Nucleus accumbens (tissue), 56 donors: Measurements from ENCODE around the gene COLEC11.
"Not testable (repeated sequence)": the region's sequence is repeated elsewhere in the genome, so short reads cannot be mapped to it uniquely, and the experiment has no call there.

Experiments used
- DNase-seq, 56 donors: peaks; one replicate each; lab custom pipeline; 2025; lab: John Stamatoyannopoulos, UW

COLEC11 gene

GRCh38 chr2:3635171-3635974 is 40.5 kb downstream of the COLEC11 start:
- DNase-seq: no peak

DNA sequence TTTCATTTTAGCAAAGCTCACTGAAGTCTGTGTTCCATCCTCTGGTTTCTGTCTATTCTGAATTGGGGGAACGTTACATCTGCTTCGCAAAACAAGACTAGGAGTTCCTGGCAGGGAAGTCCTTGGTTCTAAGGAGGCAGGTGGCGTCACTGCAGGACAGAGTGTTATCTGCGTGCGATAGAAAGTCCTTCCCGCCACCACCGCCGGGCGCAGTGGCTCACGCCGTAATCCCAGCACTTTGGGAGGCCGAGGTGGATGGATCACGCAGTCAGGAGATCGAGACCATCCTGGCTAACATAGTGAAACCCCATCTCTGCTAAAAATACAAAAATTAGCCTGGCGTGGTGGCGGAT is 41.0 kb downstream of the COLEC11 start:
- DNase-seq: not testable (repeated sequence)

- DNase-seq: no peak
These were observed 41.8 kb downstream of the COLEC11 start for GRCh38 chr2:3636586-3637310.

GRCh38 chr2:3637311-3637675 is 42.4 kb downstream of the COLEC11 start:
- DNase-seq: no peak

- no peak for DNase-seq
These were observed 43.0 kb downstream of the COLEC11 start for GRCh38 chr2:3637692-3638455.

DNA sequence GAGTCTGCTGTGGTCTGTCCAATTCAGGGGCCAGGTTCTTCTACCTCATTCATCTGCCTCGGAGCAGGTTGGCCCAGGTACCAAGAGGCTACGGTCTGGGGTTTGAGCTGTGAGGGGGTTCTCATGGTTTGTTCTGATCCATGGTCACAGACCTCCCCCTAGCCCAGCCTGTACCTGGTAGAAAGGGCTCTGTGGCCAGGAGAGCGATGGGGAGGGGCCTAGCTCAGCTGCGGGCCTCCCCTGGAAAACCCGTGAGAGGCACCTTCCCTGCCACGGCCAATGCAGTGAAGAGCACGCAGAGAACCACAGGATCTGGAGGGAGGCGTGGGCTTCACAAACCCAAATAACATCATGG is 43.5 kb downstream of the COLEC11 start:
- no peak for DNase-seq

GRCh38 chr2:3639015-3639630 is 44.2 kb downstream of the COLEC11 start:
- no peak for DNase-seq

- no peak for DNase-seq
These were observed 44.7 kb downstream of the COLEC11 start for GRCh38 chr2:3639653-3640052.

- DNase-seq: no peak
These were observed 46.3 kb downstream of the COLEC11 start for GRCh38 chr2:3641181-3641580.

GRCh38 chr2:3641841-3642421 is 47.0 kb downstream of the COLEC11 start:
- no peak for DNase-seq

DNA sequence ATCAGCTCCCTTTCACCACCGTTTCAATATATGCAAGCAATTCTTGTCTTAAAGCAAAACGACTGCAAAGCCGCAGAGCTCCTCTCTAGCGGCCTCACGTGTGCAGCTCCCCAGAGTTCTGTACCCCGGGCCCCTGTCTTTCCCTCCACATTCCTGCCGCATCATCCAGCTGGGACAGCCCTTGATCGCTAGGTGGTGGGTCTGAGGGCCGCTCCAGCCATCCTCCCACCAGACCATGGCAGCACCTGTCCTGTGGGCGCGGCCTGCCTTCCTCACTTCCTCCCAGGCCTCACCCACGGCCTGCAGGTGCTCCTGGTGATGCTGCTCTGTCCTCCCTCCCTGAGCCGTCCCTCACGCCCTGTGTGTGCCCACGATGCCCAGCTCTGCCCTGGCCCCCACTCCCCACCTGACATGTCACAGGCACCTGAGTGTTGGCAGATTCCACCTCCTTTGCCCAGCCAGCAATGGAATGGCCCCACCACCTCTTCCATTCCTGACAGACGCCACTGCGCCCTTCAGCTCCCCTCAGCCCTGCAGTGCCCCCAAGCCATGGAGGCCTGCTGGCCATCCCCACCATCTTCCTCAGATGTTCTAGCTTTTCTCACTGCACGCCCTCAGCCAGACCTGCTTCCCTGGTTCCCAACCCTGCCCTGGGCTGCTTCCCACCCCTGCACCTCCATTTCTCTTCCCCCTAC is 47.8 kb downstream of the COLEC11 start:
- DNase-seq: no peak

DNA sequence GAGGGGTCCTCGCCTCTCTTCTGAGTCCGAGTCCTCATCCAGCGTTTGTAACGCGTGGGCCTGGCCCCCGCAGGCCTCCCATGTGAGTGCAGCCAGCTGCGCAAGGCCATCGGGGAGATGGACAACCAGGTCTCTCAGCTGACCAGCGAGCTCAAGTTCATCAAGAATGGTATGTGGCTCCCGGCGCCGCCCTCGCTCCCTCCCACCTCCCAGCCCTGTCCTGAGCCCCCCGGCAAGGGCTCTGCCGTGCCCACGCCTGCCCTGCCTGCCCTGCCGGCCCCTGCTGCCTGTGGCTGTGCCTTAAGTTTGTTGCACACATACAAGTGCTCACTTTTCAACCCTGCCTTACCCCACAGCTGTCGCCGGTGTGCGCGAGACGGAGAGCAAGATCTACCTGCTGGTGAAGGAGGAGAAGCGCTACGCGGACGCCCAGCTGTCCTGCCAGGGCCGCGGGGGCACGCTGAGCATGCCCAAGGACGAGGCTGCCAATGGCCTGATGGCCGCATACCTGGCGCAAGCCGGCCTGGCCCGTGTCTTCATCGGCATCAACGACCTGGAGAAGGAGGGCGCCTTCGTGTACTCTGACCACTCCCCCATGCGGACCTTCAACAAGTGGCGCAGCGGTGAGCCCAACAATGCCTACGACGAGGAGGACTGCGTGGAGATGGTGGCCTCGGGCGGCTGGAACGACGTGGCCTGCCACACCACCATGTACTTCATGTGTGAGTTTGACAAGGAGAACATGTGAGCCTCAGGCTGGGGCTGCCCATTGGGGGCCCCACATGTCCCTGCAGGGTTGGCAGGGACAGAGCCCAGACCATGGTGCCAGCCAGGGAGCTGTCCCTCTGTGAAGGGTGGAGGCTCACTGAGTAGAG is 48.7 kb downstream of the COLEC11 start:
- DNase-seq: no peak

GRCh38 chr2:3644246-3644525 is 49.3 kb downstream of the COLEC11 start:
- no peak for DNase-seq

DNA sequence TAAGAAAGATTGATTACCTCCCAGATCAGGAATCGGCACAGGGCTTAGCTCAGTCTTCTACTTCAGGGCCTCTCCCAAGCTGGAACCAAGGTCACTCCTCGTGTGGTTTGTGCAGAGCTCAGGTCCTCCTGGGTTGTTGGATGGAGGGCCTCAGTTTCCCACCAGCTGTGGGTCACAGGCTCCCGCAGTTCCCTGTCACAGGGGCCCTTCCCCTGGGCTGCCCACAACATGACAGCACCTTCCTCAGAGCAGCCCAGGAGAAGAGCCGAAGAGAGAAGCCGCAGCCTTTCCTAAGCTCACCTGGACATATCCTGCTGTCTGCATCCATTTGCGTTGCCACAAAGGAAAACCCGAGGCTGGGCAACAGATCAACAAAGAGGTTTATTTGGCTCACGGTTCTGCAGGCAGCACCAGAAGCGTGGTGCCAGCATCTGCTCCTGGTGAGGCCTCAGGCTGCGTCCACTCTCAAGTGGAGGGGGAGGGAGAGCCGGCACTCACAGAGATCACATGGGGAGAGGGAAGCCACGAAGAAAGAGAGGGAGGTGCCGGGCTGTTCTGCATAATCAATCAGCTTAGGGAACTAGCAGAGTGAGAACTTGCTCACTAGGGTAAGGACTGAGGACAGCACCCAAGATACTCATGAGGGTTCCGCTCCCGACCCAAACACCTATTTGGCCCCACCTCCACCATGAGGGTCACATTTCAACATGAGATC is 50.1 kb downstream of the COLEC11 start:
- DNase-seq: no peak

DNA sequence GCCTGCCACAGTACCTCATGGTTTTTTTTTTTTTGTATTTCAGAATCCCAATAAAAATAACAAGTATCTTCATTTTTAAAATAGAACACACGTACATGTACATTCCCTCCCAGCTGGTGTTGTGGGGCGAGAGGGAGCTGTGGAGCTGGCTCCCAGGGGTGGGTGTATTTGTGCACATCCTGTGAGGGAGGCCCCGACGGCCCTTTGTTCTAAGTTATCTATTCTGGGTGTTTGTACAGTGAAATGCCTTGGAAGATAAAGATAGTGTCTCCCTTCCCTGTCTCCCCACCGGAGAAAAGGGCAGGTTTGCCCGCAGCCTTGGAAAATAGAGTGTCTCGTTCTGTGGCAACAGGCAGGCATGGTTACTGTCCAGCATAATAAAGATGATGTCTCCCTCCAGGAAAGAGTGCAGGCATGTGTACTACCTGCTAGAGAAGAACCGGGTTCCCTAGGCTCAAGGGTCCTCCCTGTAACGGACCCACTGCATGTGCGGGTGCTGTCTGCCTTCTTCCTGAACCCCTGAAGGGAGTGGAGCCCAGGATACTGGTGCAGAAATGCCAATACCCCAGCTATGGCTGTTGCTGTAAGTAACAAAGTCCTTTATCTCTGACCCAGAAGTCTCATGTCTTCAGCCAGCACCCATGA is 51.0 kb downstream of the COLEC11 start:
- DNase-seq: no peak

DNA sequence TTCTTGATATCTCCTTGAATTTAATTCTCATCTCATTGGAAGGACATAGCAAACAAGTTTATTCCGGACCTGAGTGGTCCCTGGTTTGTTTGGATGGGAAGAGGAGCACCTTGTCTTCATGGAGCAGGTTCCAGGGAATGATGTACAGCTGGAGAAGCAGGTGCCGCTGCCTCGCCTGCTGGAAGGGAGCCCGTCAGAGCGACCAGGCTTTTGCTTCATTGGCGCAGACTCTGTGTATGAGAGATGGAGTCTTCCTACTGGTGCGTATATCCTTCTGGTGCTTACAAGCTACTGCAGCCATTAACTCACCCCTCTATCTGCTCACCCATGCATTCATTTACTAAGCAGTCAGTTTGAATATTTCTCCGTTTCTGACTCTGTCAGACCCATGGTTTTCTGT is 51.5 kb downstream of the COLEC11 start:
- no peak for DNase-seq

GRCh38 chr2:3647246-3647645 is 52.3 kb downstream of the COLEC11 start:
- DNase-seq: no peak
